Type B pancreatic cell (in vitro differentiated cells): ENCODE measurements around the gene HBS1L. TPM values are rescaled to one million over a fixed set of nuclear protein-coding genes. Genes with fewer than 3 reads are reported as not detected.

Experiments used
- DNase-seq: peaks from one replicate; pipeline ENCODE4 v3.0.0; 2021; ENCODE audit warnings: mixed read lengths; ENCODE audit not compliant: unreplicated experiment; ENCODE audit errors: extremely low spot score
- H3K27ac Mint-ChIP-seq: 2 replicates; pipeline ENCODE4 v1.8.0; 2021; ENCODE audit warnings: mild to moderate bottlenecking, mixed read lengths
- H3K27me3 Mint-ChIP-seq: 2 replicates; pipeline ENCODE4 v1.8.0; 2021; ENCODE audit warnings: mixed read lengths
- H3K36me3 Mint-ChIP-seq: 2 replicates; pipeline ENCODE4 v1.8.0; 2021; ENCODE audit warnings: mixed read lengths
- H3K4me1 Mint-ChIP-seq: one replicate; pipeline ENCODE4 v1.8.0; 2021; ENCODE audit warnings: mixed read lengths; ENCODE audit not compliant: unreplicated experiment
- H3K4me3 Mint-ChIP-seq: 2 replicates; pipeline ENCODE4 v1.8.0; 2021; ENCODE audit warnings: mild to moderate bottlenecking, mixed read lengths
- H3K9me3 Mint-ChIP-seq: 2 replicates; pipeline ENCODE4 v1.8.0; 2021; ENCODE audit warnings: mixed read lengths
- CTCF ChIP-seq: fragments of 200-600 bp; sonication (generic); conservative IDR thresholded peaks from 2 replicates; pipeline ENCODE4 v1.5.0; 2021; ENCODE audit warnings: antibody characterized with exemption, mild to moderate bottlenecking
- total RNA-seq: library from RNA; stranded (reverse); gene quantifications from 2 replicates; pipeline ENCODE4 v1.2.1, GENCODE V29; 2021; ENCODE audit warnings: low replicate concordance

HBS1L gene
- total RNA-seq, 1 donor from 2014 or later: 71.0 TPM

GRCh38 chr6:135014353-135014832 is 40.2 kb downstream of the HBS1L start:
- H3K4me1 Mint-ChIP-seq: no peaks in the 10 kb centered on the region
- no peak overlapping the region for H3K4me3 Mint-ChIP-seq
- H3K27ac Mint-ChIP-seq: no peak overlapping the region
- H3K36me3 Mint-ChIP-seq: peaks cover 7% of the 10 kb centered on the region
- no peaks in the 10 kb centered on the region for H3K9me3 Mint-ChIP-seq
- H3K27me3 Mint-ChIP-seq: no peaks in the 10 kb centered on the region
- TF ChIP-seq CTCF: no peak
- no peak for DNase-seq

- H3K27ac Mint-ChIP-seq: no peak overlapping the region
- no peaks in the 10 kb centered on the region for H3K9me3 Mint-ChIP-seq
- no peak for TF ChIP-seq CTCF
- no peaks in the 10 kb centered on the region for H3K4me1 Mint-ChIP-seq
- H3K36me3 Mint-ChIP-seq: peaks cover 10% of the 10 kb centered on the region
- H3K27me3 Mint-ChIP-seq: no peaks in the 10 kb centered on the region
- H3K4me3 Mint-ChIP-seq: no peak overlapping the region
- no peak for DNase-seq
Measured at GRCh38 chr6:135013211-135013610, 41.4 kb downstream of the HBS1L start.

- Mint-ChIP-seq H3K27me3 (no peaks in the 10 kb centered on the region), H3K9me3 (no peaks in the 10 kb centered on the region), H3K4me1 (no peaks in the 10 kb centered on the region), H3K36me3 (peaks cover 12% of the 10 kb centered on the region), H3K27ac (no peak overlapping the region), H3K4me3 (no peak overlapping the region)
- no peak for TF ChIP-seq CTCF
- DNase-seq: no peak
Measured at GRCh38 chr6:135012764-135013163, 41.9 kb downstream of the HBS1L start.

GRCh38 chr6:135012349-135012748 is 42.3 kb downstream of the HBS1L start:
- no peaks in the 10 kb centered on the region for H3K27me3 Mint-ChIP-seq
- peaks cover 13% of the 10 kb centered on the region for H3K36me3 Mint-ChIP-seq
- peak; percentile 51 for TF ChIP-seq CTCF
- no peak for DNase-seq
- no peaks in the 10 kb centered on the region for H3K4me1 Mint-ChIP-seq
- H3K9me3 Mint-ChIP-seq: no peaks in the 10 kb centered on the region
- H3K27ac Mint-ChIP-seq: no peak overlapping the region
- H3K4me3 Mint-ChIP-seq: no peak overlapping the region

GRCh38 chr6:135008941-135009290 is 45.7 kb downstream of the HBS1L start:
- Mint-ChIP-seq H3K27me3 (no peaks in the 10 kb centered on the region), H3K27ac (no peak overlapping the region), H3K9me3 (no peaks in the 10 kb centered on the region), H3K4me3 (no peak overlapping the region), H3K36me3 (peaks cover 11% of the 10 kb centered on the region), H3K4me1 (no peaks in the 10 kb centered on the region)
- no peak for TF ChIP-seq CTCF
- DNase-seq: no peak
